GM19372 (cell line): ENCODE measurements around the gene UBASH3B.

Source experiments
- ATAC-seq: cut with Tn5 transposase; IDR thresholded peaks from one replicate; pipeline ENCODE4 v1.9.1; 2021; ENCODE audit warnings: mild to moderate bottlenecking, low read depth, moderate library complexity; ENCODE audit not compliant: unreplicated experiment

UBASH3B gene

GRCh38 chr11:122705396-122705795, 49.9 kb downstream of the UBASH3B start:
- no peak for ATAC-seq

DNA sequence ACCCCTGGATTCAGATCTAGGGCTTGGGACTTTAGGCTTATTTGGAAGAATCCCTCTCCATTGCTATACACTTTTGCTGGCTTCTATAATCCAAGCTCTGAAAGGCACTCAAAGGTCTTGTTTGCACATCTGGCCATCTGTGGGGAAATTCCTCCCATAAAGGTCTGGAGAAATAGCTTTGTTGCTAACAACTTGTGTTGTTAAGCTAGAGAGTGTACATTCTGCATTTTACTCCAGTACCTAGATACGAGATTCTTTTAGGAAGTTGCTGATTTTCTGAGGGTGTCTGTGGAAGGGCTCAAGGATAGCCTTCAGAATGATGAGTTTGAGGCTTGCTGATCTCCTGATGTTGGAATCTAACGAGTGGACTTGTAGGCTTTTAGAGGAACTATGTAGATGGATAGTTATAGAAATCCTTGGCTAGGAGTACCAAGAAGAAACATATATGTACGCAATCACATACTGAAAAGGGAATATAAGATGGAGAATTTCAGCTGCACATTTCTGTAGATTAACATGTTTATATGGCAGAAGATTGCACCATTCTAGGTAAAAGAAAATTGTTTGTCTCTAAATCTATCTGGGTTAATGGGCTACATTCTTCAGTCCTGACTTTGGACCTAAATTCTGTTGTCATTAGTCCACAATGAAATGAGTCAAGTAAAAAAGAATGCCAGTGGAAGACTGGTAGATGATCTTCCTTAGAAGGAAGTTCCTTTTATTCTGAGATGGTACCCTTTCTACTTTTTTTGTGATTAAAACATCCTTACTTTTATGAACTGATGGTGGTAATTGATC, 51.0 kb downstream of the UBASH3B start:
- ATAC-seq, result no peak

DNA sequence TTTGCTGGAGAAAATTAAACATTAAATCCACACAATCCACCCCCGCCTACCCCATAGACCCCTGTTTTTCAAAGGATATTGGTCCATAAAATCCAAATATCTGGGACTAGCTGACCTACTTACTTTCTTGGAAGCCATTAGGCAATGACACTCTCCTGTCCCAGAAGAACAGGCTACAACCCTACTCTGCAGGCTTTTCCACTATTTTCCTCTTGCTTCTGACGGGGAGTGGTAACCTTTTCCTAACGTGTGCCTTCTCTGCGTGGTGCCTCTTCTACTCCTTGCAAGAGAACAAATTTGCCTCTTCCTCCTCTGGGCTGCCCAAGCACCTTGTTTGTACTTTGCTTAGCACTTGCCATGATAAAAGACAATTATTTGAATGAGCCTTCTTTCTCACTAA, 51.6 kb downstream of the UBASH3B start:
- no peak for ATAC-seq

DNA sequence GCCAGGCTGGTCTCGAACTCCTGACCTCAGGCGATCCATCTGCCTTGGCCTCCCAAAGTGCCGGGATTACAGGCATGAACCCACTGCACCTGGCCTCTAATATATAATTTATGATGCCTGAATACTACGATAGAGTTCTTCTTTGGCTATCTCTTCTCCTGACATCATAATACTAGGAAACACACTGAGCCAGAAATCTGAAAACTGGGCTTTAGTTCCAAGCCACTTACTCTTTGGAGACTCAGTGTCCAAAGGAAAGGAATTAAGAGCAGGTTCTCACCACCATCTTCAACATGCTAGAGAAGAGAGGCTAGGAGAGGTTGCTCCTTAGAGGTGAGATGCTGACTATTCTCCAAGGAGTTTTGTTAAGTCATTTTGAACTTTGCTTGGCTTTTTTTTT, 52.4 kb downstream of the UBASH3B start:
- ATAC-seq, result no peak

- no peak for ATAC-seq
These were observed 53.7 kb downstream of the UBASH3B start for GRCh38 chr11:122709039-122709760.

GRCh38 chr11:122711362-122711761, 55.8 kb downstream of the UBASH3B start:
- ATAC-seq, result no peak

DNA sequence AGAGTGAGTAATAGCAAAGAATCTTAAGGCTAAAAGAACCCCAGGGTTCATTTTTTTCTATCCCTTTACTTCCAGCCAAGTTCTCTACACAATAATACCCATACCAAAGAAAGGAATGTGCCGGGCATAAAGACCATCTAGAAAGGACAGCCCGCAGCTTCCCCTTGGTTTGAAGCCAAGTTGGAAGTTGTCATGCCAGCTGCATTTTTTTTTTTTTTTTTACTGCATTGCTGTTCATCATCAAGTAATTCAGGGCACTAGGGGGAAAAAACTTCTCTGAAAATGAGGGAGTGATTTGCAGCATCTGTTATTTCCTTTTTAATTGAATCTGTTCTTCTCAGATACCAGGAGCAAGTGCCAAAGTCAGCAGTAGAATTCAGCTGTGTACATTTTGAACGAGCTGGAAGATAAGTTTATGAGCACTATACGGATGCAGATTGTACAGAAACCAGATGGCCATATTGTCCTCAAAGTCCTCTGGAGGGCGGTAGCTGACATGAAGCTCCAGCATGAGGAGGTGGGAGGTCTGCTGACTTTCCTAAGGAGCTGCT, 56.4 kb downstream of the UBASH3B start:
- no peak for ATAC-seq

DNA sequence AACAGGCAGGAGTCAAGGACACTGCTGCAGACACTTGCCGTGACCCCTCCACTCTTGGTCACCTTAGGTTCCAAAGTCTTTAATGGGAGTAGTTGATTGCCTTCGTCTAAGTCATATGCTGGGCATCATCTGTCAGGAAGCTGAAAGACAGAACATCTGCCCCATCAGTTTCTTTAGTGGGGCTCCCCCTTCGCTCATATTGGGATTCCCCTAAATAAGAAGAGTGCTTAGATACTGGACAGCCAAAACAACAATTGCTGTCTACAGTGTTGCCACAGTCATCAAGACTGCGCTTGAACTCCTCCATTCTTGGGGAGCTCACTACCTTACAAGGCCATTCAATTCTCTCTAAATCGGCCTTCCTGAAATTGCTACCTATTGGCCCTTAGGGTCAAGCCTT, 58.5 kb downstream of the UBASH3B start:
- ATAC-seq, result peak; percentile 37

DNA sequence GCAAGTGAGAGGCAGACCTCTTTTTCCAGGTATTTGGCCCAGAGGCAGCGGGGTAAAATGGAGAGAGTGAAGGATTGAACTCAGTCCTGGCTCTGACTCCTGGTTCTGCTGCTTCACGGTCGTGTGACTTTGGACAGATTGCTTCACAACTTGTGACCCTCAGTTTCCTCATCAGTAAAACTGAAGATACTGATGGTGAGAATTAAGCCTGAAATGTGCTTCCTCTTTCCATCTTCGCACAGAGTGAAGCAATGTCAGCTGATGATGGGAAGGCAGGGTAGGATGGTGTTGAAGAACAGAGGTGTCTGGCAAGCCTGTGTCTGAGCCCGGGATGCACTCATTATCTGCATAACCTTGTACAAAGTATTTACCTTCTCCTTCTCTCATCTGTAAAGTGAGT, 59.0 kb downstream of the UBASH3B start:
- ATAC-seq, result no peak

- ATAC-seq, result no peak
These were observed 60.3 kb downstream of the UBASH3B start for GRCh38 chr11:122715548-122716440.

- peak; percentile 80 for ATAC-seq
These were observed 61.8 kb downstream of the UBASH3B start for GRCh38 chr11:122717264-122717867.

GRCh38 chr11:122720107-122720881, 64.8 kb downstream of the UBASH3B start:
- ATAC-seq, result no peak

DNA sequence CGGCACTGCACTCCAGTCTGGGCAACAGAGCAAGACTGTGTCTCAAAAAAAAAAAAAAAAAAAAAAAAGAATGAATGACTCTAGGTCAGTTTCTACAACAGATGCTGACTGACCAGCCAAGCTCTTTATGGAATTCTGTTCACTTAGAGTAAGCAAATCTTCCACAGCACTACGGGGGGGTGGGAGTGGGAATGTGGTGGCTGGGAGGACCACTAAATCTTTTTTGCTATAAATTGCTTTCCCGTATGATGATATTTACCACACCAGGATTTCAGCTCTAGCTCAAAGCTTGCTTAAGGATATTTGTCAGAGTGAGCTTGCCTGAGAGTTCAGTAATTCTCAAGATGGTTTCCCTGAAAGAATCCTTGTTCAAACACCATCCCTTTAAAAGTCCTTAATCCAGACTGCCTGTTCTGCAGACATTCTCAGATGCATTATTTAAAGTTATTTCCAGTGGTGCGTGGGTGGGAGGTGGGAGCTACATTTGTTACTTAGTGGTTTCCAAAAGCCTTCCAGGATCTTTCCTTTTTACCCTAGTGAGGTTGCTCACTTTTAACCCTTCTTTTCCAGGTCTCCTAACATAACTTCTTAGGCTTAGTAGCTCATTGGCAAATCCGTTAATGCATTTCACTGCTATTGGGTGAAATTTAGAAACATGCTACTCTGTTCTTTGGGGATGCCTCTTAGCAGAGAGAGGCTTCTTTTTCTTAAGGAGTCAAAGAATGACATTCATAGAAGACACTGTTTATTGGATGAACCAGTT, 65.9 kb downstream of the UBASH3B start:
- ATAC-seq, result no peak

DNA sequence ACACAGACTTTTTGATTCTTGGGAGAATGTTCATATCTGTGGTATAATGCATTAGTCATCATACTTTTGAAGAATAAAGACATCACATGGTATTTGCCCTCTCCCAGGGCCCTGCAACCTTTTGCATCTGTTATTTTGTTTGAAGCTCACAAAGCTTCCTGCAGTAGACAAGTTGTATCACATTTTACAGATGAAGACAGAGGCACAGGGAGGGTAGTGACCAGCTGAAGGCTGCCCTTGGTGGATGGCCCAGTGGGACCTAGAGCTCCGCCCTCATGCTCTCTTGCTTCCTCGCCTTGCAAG, 66.4 kb downstream of the UBASH3B start:
- no peak for ATAC-seq

- ATAC-seq, result no peak
These were observed 67.6 kb downstream of the UBASH3B start for GRCh38 chr11:122723106-122723505.

- no peak for ATAC-seq
These were observed 68.1 kb downstream of the UBASH3B start for GRCh38 chr11:122723576-122723975.

- no peak for ATAC-seq
These were observed 69.0 kb downstream of the UBASH3B start for GRCh38 chr11:122724520-122724919.

DNA sequence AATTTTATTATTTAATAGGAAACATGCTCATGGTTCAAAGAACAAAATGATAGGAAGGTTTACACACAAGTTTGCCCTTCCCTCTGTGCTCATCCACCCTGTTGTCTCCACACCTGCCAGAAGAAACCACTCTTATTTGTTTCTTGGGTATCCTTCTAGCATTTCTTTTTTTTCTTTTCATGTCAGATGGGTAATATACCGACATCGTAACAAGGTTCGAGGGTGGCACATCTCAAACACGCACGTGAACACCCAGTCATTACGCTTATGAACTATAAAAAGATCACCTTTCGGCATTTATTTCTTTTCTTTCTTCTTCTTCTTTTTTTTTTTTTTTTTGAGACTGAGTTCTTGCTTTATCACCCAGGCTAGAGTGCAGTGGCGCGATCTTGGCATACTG, 70.5 kb downstream of the UBASH3B start:
- no peak for ATAC-seq
